Measurements from ENCODE around the gene CYP4F22. TPM values are rescaled to one million over a fixed set of nuclear protein-coding genes. Genes with fewer than 3 reads are reported as not detected.

Gene CYP4F22
- total RNA-seq, 2 donors from 2014 or later: not detected

DNA sequence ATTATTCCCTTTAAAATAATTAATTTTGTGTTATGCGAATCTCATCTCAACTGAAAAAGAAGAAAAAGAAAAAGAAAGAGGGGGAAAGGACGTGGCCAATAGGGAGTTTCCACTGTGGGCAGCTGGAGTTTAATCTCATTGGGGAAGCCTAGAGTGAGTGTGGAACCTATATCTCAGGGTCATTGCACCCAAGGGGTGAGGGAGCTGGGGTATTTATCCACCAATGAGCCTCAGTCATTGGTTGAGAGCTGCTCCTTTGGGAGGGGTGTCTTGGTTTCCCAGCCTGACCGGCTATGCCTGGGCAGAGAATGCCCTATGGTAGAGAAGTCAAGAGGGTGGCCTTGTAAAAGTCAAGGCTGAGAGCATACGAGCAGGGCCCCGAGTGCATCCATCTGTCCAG lies 16.5 kb downstream of the CYP4F22 start:
- Histone ChIP-seq H3K4me1 (ENCODE audit: control insufficient read depth, insufficient read depth, low read length) (no peaks in the 10 kb centered on the region), H3K27ac (ENCODE audit: low read depth, low read length) (no peak overlapping the region), H3K4me3 (ENCODE audit: low read length) (no peak overlapping the region), H3K9me3 (ENCODE audit: control insufficient read depth, low read length) (peaks cover 44% of the 10 kb centered on the region), H3K9ac (ENCODE audit: extremely low read depth, low read length, poor library complexity, severe bottlenecking) (no peak overlapping the region), H3K36me3 (ENCODE audit: control insufficient read depth, insufficient read depth, low read length) (no peaks in the 10 kb centered on the region), H3K27me3 (ENCODE audit: control insufficient read depth, insufficient read depth, low read length, poor library complexity, severe bottlenecking) (no peaks in the 10 kb centered on the region)
- Mint-ChIP-seq H3K27me3 (ENCODE audit: insufficient read depth) (no peaks in the 10 kb centered on the region), H3K36me3 (ENCODE audit: low read depth) (no peaks in the 10 kb centered on the region), H3K4me3 (no peak overlapping the region), H3K4me1 (no peaks in the 10 kb centered on the region), H3K9me3 (peaks cover 92% of the 10 kb centered on the region), H3K27ac (no peak overlapping the region)
- WGBS, 2 experiments (ENCODE audit: insufficient coverage in 1 of 2, insufficient read length in 1 of 2): 67 to 72% methylated on average over 4 to 5 of the region's 5 CpGs
- DNase-seq: no peak
- TF ChIP-seq, protein P1, sequence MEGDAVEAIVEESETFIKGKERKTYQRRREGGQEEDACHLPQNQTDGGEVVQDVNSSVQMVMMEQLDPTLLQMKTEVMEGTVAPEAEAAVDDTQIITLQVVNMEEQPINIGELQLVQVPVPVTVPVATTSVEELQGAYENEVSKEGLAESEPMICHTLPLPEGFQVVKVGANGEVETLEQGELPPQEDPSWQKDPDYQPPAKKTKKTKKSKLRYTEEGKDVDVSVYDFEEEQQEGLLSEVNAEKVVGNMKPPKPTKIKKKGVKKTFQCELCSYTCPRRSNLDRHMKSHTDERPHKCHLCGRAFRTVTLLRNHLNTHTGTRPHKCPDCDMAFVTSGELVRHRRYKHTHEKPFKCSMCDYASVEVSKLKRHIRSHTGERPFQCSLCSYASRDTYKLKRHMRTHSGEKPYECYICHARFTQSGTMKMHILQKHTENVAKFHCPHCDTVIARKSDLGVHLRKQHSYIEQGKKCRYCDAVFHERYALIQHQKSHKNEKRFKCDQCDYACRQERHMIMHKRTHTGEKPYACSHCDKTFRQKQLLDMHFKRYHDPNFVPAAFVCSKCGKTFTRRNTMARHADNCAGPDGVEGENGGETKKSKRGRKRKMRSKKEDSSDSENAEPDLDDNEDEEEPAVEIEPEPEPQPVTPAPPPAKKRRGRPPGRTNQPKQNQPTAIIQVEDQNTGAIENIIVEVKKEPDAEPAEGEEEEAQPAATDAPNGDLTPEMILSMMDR (conservative IDR thresholded peaks at IDR 0.05): no peak

DNA sequence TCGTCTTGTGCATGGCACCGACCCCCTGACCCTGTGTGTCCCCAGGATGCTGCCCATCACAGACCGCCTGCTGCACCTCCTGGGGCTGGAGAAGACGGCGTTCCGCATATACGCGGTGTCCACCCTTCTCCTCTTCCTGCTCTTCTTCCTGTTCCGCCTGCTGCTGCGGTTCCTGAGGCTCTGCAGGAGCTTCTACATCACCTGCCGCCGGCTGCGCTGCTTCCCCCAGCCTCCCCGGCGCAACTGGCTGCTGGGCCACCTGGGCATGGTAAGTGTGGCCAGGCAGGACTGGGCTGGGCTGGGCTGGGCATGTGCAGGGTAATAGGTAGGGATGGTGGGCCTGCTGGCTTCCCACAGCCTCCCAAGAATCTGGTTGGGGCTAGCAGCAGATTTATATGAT lies 17.0 kb downstream of the CYP4F22 start:
- no peak for DNase-seq
- no peaks in the 10 kb centered on the region for H3K4me1 Mint-ChIP-seq
- H3K27me3 Mint-ChIP-seq (ENCODE audit: insufficient read depth): no peaks in the 10 kb centered on the region
- no peaks in the 10 kb centered on the region for H3K36me3 ChIP-seq (ENCODE audit: control insufficient read depth, insufficient read depth, low read length)
- TF ChIP-seq, protein P1 (conservative IDR thresholded peaks at IDR 0.05): no peak
- H3K27me3 ChIP-seq (ENCODE audit: control insufficient read depth, insufficient read depth, low read length, poor library complexity, severe bottlenecking): no peaks in the 10 kb centered on the region
- 81 to 85% methylated on average over 8 to 15 of the region's 15 CpGs for WGBS, 2 experiments (ENCODE audit: insufficient coverage in 1 of 2, insufficient read length in 1 of 2)
- H3K27ac ChIP-seq (ENCODE audit: low read depth, low read length): no peak overlapping the region
- peaks cover 94% of the 10 kb centered on the region for H3K9me3 Mint-ChIP-seq
- peaks cover 48% of the 10 kb centered on the region for H3K9me3 ChIP-seq (ENCODE audit: control insufficient read depth, low read length)
- no peak overlapping the region for H3K4me3 ChIP-seq (ENCODE audit: low read length)
- H3K27ac Mint-ChIP-seq: no peak overlapping the region
- H3K9ac ChIP-seq (ENCODE audit: extremely low read depth, low read length, poor library complexity, severe bottlenecking): no peak overlapping the region
- H3K36me3 Mint-ChIP-seq (ENCODE audit: low read depth): no peaks in the 10 kb centered on the region
- no peak overlapping the region for H3K4me3 Mint-ChIP-seq
- H3K4me1 ChIP-seq (ENCODE audit: control insufficient read depth, insufficient read depth, low read length): no peaks in the 10 kb centered on the region

DNA sequence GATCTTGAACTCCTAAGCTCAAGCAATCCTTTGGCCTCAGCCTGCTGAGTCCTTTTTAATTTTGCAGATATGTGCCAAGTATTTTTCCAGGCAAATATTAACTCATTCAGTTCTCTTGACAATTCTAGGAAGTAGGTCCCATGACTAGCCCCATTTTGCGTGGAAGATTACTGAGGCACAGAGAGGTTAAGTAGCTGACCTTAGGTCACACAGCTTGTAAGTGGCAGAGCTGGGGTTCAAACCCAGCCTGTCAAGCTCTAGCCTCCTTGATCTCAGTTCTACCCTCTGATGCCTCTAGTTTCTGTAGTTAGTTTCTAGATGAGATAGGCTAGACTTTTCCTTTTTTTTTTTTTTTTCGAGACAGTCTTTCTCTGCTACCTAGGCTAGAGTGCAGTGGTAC lies 18.1 kb downstream of the CYP4F22 start:
- DNase-seq: no peak
- Mint-ChIP-seq H3K4me1 (no peaks in the 10 kb centered on the region), H3K27me3 (ENCODE audit: insufficient read depth) (no peaks in the 10 kb centered on the region), H3K4me3 (no peak overlapping the region), H3K36me3 (ENCODE audit: low read depth) (no peaks in the 10 kb centered on the region), H3K9me3 (peaks cover 92% of the 10 kb centered on the region), H3K27ac (no peak overlapping the region)
- Histone ChIP-seq H3K27me3 (ENCODE audit: control insufficient read depth, insufficient read depth, low read length, poor library complexity, severe bottlenecking) (no peaks in the 10 kb centered on the region), H3K9me3 (ENCODE audit: control insufficient read depth, low read length) (peaks cover 56% of the 10 kb centered on the region), H3K9ac (ENCODE audit: extremely low read depth, low read length, poor library complexity, severe bottlenecking) (no peak overlapping the region), H3K4me1 (ENCODE audit: control insufficient read depth, insufficient read depth, low read length) (no peaks in the 10 kb centered on the region), H3K4me3 (ENCODE audit: low read length) (no peak overlapping the region), H3K27ac (ENCODE audit: low read depth, low read length) (no peak overlapping the region), H3K36me3 (ENCODE audit: control insufficient read depth, insufficient read depth, low read length) (no peaks in the 10 kb centered on the region)
- 72 to 80% methylated on average over 1 of the region's 2 CpGs for WGBS, 2 experiments (ENCODE audit: insufficient coverage in 1 of 2, insufficient read length in 1 of 2)
- TF ChIP-seq, protein P1 (conservative IDR thresholded peaks at IDR 0.05): no peak
